Hepatocyte (in vitro differentiated cells): ENCODE data around the gene CCDC102A.

Experiments used
- CTCF ChIP-seq: fragments of 200-600 bp; sonication (generic); IDR thresholded peaks from 2 replicates; pipeline ENCODE4 v1.5.1; 2016; ENCODE audit warnings: antibody characterized with exemption, mild to moderate bottlenecking; ENCODE audit not compliant: poor library complexity
- EZH2phosphoT487 ChIP-seq: fragments of 200-600 bp; sonication (generic); IDR thresholded peaks from one replicate; pipeline ENCODE4 v1.6.1; 2018; ENCODE audit warnings: antibody characterized with exemption, mild to moderate bottlenecking, low read depth, moderate library complexity; ENCODE audit not compliant: unreplicated experiment, severe bottlenecking

DNA sequence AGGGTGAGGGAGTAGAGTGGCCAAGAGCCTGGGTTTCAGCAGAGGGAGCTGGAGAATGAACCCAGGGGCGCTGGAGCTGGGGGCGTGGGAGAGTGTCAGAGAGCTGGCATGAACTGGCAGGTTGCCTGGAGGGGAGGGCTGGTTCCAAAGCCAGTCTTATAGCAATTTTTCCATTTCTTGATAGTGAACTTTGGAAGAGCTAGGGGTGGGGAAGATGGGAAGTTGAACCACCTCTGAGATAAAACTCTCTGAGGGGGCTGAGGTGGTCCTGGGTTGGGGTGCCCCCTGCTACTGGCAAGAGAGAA lies 42.9 kb upstream of the CCDC102A start:
- no peak for TF ChIP-seq EZH2phosphoT487
- no peak for TF ChIP-seq CTCF
